Right lung (tissue), 5 donors: Measurements from ENCODE around the gene RIGI. TPM values are rescaled to one million over a fixed set of nuclear protein-coding genes. Genes with fewer than 3 reads are reported as not detected.

Source experiments
- polyA plus RNA-seq, 5 donors: library from polyadenylated mRNA; unstranded; fragments of 120-200 nt; gene quantifications; one replicate each; pipeline versions ENCODE4 v1.2.1 to v1.2.3, GENCODE V29; 2013; ENCODE audit warnings: inconsistent platforms in 1 of 5, low replicate concordance in 1 of 5; ENCODE audit not compliant: insufficient read length in 5 of 5, insufficient read depth in 1 of 5

The RIGI gene
- polyA plus RNA-seq, 5 donors: 9.0 to 15.8 (median 14.1) TPM

Other genes with a start within 250 kb of the RIGI start
- gene ACO1, start 141.6 kb downstream of the RIGI start, polyA plus RNA-seq: 10 to 100 TPM; 28.8 to 33.6 (median 30.8) TPM
- 10 to 100 TPM in 3 of 5 donors, 1 to 10 TPM in 2; 9.0 to 13.1 (median 11.0) TPM for gene SMIM27, start 26.1 kb upstream of the RIGI start, polyA plus RNA-seq
- gene TOPORS, start 26.4 kb upstream of the RIGI start, polyA plus RNA-seq: 10 to 100 TPM; 23.0 to 32.6 (median 29.2) TPM
- gene NDUFB6, start 47.0 kb upstream of the RIGI start, polyA plus RNA-seq: 10 to 100 TPM; 46.1 to 68.9 (median 54.6) TPM
- gene TAF1L, start 109.5 kb upstream of the RIGI start, polyA plus RNA-seq: under 1 TPM; 0.07 to 0.09 (median 0.09) TPM